A549 (cell line): ENCODE results near the gene TTC27.

Source experiments
- CTCF ChIP-seq: fragments of >200 bp; sonication (Bioruptor Twin); formaldehyde crosslinking; IDR thresholded peaks from 3 replicates; pipeline ENCODE4 v1.5.1; 2016
- HES2 ChIP-seq: fragments of >200 bp; sonication (Bioruptor Twin); formaldehyde crosslinking; IDR thresholded peaks from 2 replicates; pipeline ENCODE4 v1.6.1; 2016
- HMGXB4 ChIP-seq: fragments of 250-450 bp; sonication (Bioruptor Pico); IDR thresholded peaks from 2 replicates; pipeline ENCODE4 v1.5.0; 2021; ENCODE audit warnings: mild to moderate bottlenecking, moderate library complexity, borderline replicate concordance
- MAX ChIP-seq: IDR thresholded peaks from 2 replicates; pipeline ENCODE4 v1.6.1; 2012
- POLR2A ChIP-seq: IDR thresholded peaks from 2 replicates; pipeline ENCODE4 v1.6.1; 2012; ENCODE audit warnings: mild to moderate bottlenecking, low read length
- POLR2AphosphoS2 ChIP-seq: conservative IDR thresholded peaks from 2 replicates; pipeline ENCODE4 v1.6.1; 2012; ENCODE audit warnings: low read length, improper control_type of control experiment, inconsistent platforms
- RAD21 ChIP-seq, 2 experiments: fragments of >200 bp in 1 of 2; sonication (Bioruptor Twin) in 1 of 2; formaldehyde crosslinking in 1 of 2; IDR thresholded peaks in 1 of 2; conservative IDR thresholded peaks in 1 of 2; 2 replicates in 1 of 2; 3 replicates in 1 of 2; pipeline ENCODE4 v1.6.1; 2012 to 2018; ENCODE audit warnings: inconsistent platforms in 1 of 2
- RNF2 ChIP-seq: fragments of 200-600 bp; sonication (generic); IDR thresholded peaks from 2 replicates; pipeline ENCODE4 v1.6.1; 2016; ENCODE audit warnings: low read depth, mild to moderate bottlenecking, antibody characterized with exemption, moderate library complexity, borderline replicate concordance

GRCh38 chr2:32719430-32719829 lies 91.6 kb downstream of the TTC27 start:
- TF ChIP-seq POLR2A (no peak), RAD21 (conservative IDR thresholded peaks at IDR 0.05 in 1 of 2, IDR thresholded peaks at IDR 0.05 in 1 of 2) (no peak), CTCF (no peak), RNF2 (no peak), HES2 (no peak), HMGXB4 (CRISPR knock-in tag) (no peak), POLR2AphosphoS2 (no peak), MAX (no peak)
